HG02970 (cell line): ENCODE results near the gene POTEG.
"Not testable (repeated sequence)": the region's sequence is repeated elsewhere in the genome, so short reads cannot be mapped to it uniquely, and the experiment has no call there.

ENCODE experiments used
- ATAC-seq: cut with Tn5 transposase; IDR thresholded peaks from one replicate; pipeline ENCODE4 v1.9.1; 2021; ENCODE audit warnings: mild to moderate bottlenecking, moderate library complexity, moderate number of reproducible peaks; ENCODE audit not compliant: unreplicated experiment, low FRiP score

Gene POTEG

DNA sequence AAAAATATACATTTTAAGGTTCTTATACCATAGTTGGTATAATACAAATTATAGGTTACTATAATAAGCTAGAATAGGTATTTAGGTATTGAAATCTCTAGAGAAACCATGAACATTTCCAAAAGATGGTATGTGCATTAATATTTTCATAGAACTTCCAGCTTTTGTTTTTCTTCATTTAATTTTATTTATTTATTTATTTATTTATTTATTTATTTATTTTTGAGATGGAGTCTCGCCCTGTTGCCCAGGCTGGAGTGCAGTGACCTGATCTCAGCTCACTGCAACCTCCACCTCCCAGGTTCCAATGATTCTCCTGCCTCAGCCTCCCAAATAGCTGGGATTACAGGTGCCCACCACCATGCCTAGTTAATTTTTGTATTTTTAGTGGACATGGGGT, 54.0 kb downstream of the POTEG start:
- not testable (repeated sequence) for ATAC-seq

DNA sequence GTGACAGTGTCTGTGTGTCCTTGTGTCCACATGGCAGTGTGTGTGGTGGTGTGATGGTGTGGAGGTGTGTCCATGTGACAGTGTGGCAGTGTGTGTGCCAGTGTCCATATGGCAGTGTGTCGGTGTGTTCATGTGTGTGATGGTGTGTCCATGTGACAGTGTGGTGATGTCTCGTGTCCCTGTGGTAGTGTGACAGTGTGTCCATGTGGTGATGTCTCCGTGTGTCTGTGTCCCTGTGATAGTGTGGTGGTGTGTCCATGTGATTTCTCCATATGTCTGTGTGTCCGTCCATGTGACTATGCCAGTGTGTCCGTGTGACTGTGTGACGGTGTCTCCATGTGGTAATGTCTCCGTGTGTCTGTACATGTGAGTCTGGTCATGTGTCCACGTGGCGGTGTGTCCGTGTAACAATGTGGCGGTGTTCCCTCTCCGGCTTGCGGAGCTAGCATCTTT, 59.7 kb downstream of the POTEG start:
- ATAC-seq, result not testable (repeated sequence)

DNA sequence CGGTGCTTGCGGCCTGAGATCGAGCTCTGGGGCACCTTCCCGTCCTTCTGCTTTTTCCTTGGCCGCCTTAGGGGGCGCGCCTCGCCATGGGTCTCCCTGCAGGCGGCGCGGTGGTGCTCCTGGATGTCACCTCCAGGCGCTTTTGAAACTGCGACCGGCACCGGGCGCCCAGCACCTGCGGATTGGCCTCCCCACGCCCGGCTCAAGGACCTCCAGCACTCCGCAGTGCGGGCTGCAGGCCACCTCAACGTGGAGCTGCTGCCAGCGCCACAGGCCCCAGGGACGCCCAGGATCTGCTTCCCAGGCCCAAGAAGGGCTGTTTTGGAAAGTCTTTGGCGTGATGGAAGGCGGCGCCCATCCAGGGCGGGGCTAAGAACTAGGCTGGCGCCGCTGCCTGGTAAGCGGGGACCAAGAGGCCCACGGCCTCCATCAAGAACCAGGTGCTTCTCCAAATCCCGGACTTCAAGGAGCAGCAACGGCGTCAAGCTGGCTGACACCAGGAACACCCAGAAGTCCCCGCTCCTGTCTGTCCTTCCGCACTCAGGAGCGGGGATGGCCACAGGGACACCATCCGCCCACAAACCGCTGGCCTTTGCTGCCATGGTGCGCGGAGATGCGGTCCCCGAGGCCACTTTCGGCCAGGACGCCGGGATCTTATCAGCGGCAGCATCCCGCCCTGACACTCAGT, 61.2 kb downstream of the POTEG start:
- not testable (repeated sequence) for ATAC-seq

- not testable (repeated sequence) for ATAC-seq
Observed at GRCh38 chr14:19371767-19372166, 62.4 kb downstream of the POTEG start.

DNA sequence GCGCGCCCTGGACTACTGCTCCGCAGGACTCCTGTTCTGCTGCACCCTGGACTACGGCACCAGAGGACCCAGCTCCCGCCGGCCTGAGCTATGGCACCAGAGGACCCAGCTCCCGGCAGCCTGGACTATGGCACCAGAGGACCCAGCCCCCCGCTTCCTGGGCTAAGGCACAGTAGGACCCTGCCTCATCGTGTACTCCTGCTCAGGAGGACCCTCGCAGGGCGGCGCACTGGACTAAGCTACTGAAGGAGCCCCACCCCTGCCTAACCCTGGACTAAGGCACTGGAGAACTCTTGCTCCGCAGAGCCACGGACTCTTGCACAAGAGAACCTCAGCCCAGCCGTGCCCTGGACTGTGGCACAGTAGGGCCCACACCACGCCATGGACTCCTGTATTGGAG, 71.3 kb downstream of the POTEG start:
- not testable (repeated sequence) for ATAC-seq

DNA sequence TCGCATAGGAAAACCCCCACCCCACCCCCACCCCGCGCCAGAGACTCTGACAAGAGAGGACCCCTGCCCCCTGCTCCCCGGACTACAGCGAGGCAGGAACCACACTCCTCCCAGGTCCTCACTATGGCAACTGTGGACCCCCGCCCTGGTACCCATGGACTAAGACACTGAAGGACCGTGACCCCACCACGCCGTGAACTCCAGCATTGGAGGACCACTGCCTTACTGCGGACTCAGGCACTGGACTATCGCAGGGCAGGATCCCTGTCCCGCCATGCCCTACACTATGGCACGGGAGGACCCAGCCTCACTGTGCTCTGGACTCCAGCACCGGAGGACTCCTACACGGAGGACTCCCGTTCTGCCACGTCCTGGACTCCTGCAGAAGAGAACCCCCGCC, 71.8 kb downstream of the POTEG start:
- ATAC-seq, result not testable (repeated sequence)

GRCh38 chr14:19361636-19362253, 72.4 kb downstream of the POTEG start:
- ATAC-seq, result not testable (repeated sequence)

- not testable (repeated sequence) for ATAC-seq
Observed at GRCh38 chr14:19360937-19361635, 73.1 kb downstream of the POTEG start.
